Duodenal mucosa (tissue), 2 donors: ENCODE measurements around the gene PACS1.
"Not testable (repeated sequence)": the region's sequence is repeated elsewhere in the genome, so short reads cannot be mapped to it uniquely, and the experiment has no call there.

Source experiments
- H3K27ac ChIP-seq: one replicate; pipeline ENCODE4 v1.7.0; 2013; ENCODE audit warnings: low read depth, low read length
- H3K27me3 ChIP-seq, 2 donors: one replicate each; pipeline ENCODE4 v1.7.0; 2013; ENCODE audit warnings: low read length in 2 of 2, control low read depth in 1 of 2; ENCODE audit not compliant: insufficient read depth in 2 of 2, control insufficient read depth in 1 of 2
- H3K36me3 ChIP-seq, 2 donors: one replicate each; pipeline ENCODE4 v1.7.0; 2013; ENCODE audit warnings: low read length in 2 of 2, control low read depth in 1 of 2; ENCODE audit not compliant: insufficient read depth in 2 of 2, control insufficient read depth in 1 of 2
- H3K4me1 ChIP-seq, 2 donors: one replicate each; pipeline ENCODE4 v1.7.0; 2013; ENCODE audit warnings: low read length in 2 of 2, control low read depth in 1 of 2; ENCODE audit not compliant: insufficient read depth in 2 of 2, control insufficient read depth in 1 of 2
- H3K4me3 ChIP-seq, 2 donors: one replicate each; pipeline ENCODE4 v1.7.0; 2013; ENCODE audit warnings: low read length in 2 of 2, low read depth in 1 of 2
- H3K9ac ChIP-seq, 2 donors: one replicate each; pipeline ENCODE4 v1.7.0; 2013; ENCODE audit warnings: low read length in 2 of 2, low read depth in 1 of 2
- H3K9me3 ChIP-seq, 2 donors: one replicate each; pipeline ENCODE4 v1.7.0; 2013; ENCODE audit warnings: low read length in 2 of 2, control low read depth in 1 of 2; ENCODE audit not compliant: control insufficient read depth in 1 of 2

Gene PACS1

DNA sequence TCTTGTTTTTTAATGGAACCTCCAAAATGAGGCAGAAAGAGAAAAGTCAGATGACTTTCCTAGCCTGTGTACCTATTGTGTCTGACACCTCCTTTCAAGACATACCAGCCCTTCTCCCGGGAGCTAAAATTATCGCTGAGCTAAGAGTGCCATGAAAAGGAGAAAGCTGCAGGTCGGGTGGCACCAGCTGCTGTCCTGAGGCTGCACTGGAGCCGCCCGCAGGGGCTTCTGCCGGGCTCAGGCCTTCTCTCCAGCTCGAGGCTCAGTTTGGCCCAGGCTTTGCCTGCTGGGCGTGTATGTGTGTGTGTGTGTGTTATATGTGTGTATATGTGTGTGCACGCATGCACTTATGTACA is 170.7 kb downstream of the PACS1 start:
- H3K9ac ChIP-seq = no peak overlapping the region
- H3K4me1 ChIP-seq = no peaks in the 10 kb centered on the region
- peaks cover 7 to 56% of the 10 kb centered on the region in 2 donors for H3K36me3 ChIP-seq

GRCh38 chr11:66242095-66242765 is 172.2 kb downstream of the PACS1 start:
- Histone ChIP-seq H3K4me1 (no peaks in the 10 kb centered on the region), H3K36me3 (peaks cover 0 to 50% of the 10 kb centered on the region in 2 donors), H3K27ac (no peak overlapping the region), H3K4me3 (no peak overlapping the region), H3K27me3 (no peaks in the 10 kb centered on the region), H3K9me3 (no peaks in the 10 kb centered on the region), H3K9ac (no peak overlapping the region)

More for the DNA sequence above, 170.7 kb downstream of the PACS1 start:
- no peaks in the 10 kb centered on the region for H3K27me3 ChIP-seq
- H3K9me3 ChIP-seq = no peaks in the 10 kb centered on the region
- H3K27ac ChIP-seq = no peak overlapping the region
- no peak overlapping the region for H3K4me3 ChIP-seq

GRCh38 chr11:66243782-66244535 is 173.9 kb downstream of the PACS1 start:
- Histone ChIP-seq H3K9me3 (no peaks in the 10 kb centered on the region), H3K27ac (no peak overlapping the region), H3K4me1 (no peaks in the 10 kb centered on the region), H3K27me3 (no peaks in the 10 kb centered on the region), H3K36me3 (peaks cover 0 to 45% of the 10 kb centered on the region in 2 donors), H3K4me3 (no peak overlapping the region), H3K9ac (no peak overlapping the region)

DNA sequence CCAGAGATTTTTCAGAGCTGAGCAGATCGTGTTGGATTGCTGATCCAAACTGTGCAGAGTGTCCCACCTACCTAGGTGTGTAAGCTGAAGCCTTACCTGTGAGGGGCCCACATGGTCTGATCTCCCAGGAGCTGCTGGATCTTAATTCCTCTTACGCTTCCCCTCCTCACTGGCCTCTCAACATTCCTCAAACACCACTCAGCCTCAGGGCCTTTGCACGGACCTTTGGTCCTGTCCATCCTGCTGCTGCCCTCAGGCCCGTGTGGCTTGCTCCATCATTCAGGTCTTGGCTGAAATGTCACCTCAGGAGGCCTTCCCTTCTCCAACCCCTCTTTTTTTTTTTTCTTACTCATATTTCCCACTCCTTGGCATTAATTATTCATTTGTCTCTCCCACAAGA is 177.2 kb downstream of the PACS1 start:
- no peaks in the 10 kb centered on the region for H3K4me1 ChIP-seq
- no peak overlapping the region for H3K27ac ChIP-seq
- H3K9ac ChIP-seq = no peak overlapping the region
- peaks cover 0 to 17% of the 10 kb centered on the region in 2 donors for H3K36me3 ChIP-seq
- no peaks in the 10 kb centered on the region for H3K27me3 ChIP-seq
- no peak overlapping the region for H3K4me3 ChIP-seq
- no peaks in the 10 kb centered on the region for H3K9me3 ChIP-seq

- H3K4me3 ChIP-seq = no peak overlapping the region
- H3K27me3 ChIP-seq = no peaks in the 10 kb centered on the region
- no peak overlapping the region for H3K9ac ChIP-seq
- H3K9me3 ChIP-seq = no peaks in the 10 kb centered on the region
- H3K27ac ChIP-seq = no peak overlapping the region
- H3K36me3 ChIP-seq = peaks cover 0 to 13% of the 10 kb centered on the region in 2 donors
- H3K4me1 ChIP-seq = no peaks in the 10 kb centered on the region
These were observed 177.7 kb downstream of the PACS1 start for GRCh38 chr11:66247801-66248200.

- no peaks in the 10 kb centered on the region for H3K9me3 ChIP-seq
- H3K36me3 ChIP-seq = peaks cover 0 to 10% of the 10 kb centered on the region in 2 donors
- no peak overlapping the region for H3K9ac ChIP-seq
- no peaks in the 10 kb centered on the region for H3K4me1 ChIP-seq
- no peak overlapping the region for H3K27ac ChIP-seq
- no peaks in the 10 kb centered on the region for H3K27me3 ChIP-seq
- no peak overlapping the region for H3K4me3 ChIP-seq
These were observed 178.8 kb downstream of the PACS1 start for GRCh38 chr11:66248903-66249302.

- Histone ChIP-seq H3K9me3 (no peaks in the 10 kb centered on the region), H3K27ac (no peak overlapping the region)
These were observed 181.7 kb downstream of the PACS1 start for GRCh38 chr11:66251809-66252208.

DNA sequence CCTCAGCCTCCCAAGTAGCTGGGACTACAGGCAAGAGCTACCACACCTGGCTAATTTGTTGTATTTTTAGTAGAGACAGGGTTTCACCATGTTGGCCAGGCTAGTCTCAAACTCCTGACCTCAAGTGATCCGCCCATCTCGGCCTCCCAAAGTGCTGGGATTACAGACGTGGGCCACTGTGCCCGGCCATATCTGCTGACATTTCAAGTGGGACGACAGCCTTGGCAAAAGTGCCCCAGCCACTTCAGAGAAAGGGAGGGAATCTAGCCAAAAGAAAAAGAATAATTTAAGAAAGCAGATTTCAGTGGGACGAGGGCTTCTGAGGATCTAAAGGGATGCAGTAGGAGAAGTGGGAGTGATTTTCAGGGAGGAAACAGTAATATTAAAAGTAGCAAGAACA is 183.0 kb downstream of the PACS1 start:
- H3K27me3 ChIP-seq, H3K4me3 ChIP-seq, H3K27ac ChIP-seq, H3K9ac ChIP-seq, H3K9me3 ChIP-seq, H3K4me1 ChIP-seq, H3K36me3 ChIP-seq: not testable (repeated sequence)

More at GRCh38 chr11:66251809-66252208, 181.7 kb downstream of the PACS1 start:
- H3K27me3 ChIP-seq = no peaks in the 10 kb centered on the region
- no peak overlapping the region for H3K4me3 ChIP-seq
- peaks cover 0 to 3% of the 10 kb centered on the region in 2 donors for H3K36me3 ChIP-seq
- H3K4me1 ChIP-seq = peaks cover 0 to 3% of the 10 kb centered on the region in 2 donors
- no peak overlapping the region for H3K9ac ChIP-seq

DNA sequence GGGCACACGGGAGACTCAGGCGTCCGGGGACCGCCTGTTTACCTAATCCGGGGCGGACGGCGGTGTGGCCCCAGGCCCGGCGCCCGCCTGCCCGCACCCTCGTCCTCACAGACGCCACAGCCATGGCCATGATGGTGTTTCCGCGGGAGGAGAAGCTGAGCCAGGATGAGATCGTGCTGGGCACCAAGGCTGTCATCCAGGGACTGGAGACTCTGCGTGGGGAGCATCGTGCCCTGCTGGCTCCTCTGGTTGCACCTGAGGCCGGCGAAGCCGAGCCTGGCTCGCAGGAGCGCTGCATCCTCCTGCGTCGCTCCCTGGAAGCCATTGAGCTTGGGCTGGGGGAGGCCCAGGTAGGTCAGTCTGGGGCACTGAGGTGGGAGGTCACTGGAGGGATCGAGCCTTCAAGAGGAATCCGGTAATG is 188.4 kb downstream of the PACS1 start:
- H3K4me3 ChIP-seq = peak overlapping the region; percentile 86 to 91
- peaks cover 5 to 15% of the 10 kb centered on the region in 2 donors for H3K4me1 ChIP-seq
- H3K27ac ChIP-seq = no peak overlapping the region
- peak overlapping the region; percentile 79 to 86 for H3K9ac ChIP-seq
- peaks cover 13 to 23% of the 10 kb centered on the region in 2 donors for H3K36me3 ChIP-seq
- H3K9me3 ChIP-seq = no peaks in the 10 kb centered on the region
- H3K27me3 ChIP-seq = peaks cover 0 to 4% of the 10 kb centered on the region in 2 donors

- peaks cover 15 to 30% of the 10 kb centered on the region in 2 donors for H3K36me3 ChIP-seq
- H3K27ac ChIP-seq = no peak overlapping the region
- H3K9ac ChIP-seq = no peak overlapping the region
- H3K27me3 ChIP-seq = peaks cover 0 to 4% of the 10 kb centered on the region in 2 donors
- H3K4me3 ChIP-seq = no peak overlapping the region
- H3K9me3 ChIP-seq = no peaks in the 10 kb centered on the region
- H3K4me1 ChIP-seq = peaks cover 5 to 15% of the 10 kb centered on the region in 2 donors
These were observed 189.2 kb downstream of the PACS1 start for GRCh38 chr11:66259225-66259624.
